ENCODE measurements around the gene UBE2D4. TPM values are rescaled to one million over a fixed set of nuclear protein-coding genes. Genes with fewer than 3 reads are reported as not detected.

UBE2D4 gene
- total RNA-seq, 2 donors from 2014 or later = 8.9 to 12.8 TPM

Other genes with a start within 250 kb of the UBE2D4 start
- gene COA1, start 196.9 kb upstream of the UBE2D4 start, total RNA-seq = 10 to 100 TPM; 24.8 to 45.1 TPM
- gene BLVRA, start 167.8 kb upstream of the UBE2D4 start, total RNA-seq = 10 to 100 TPM in 1 of 2 donors, 1 to 10 TPM in 1; 5.4 to 14.7 TPM
- gene MRPS24, start 56.9 kb upstream of the UBE2D4 start, total RNA-seq = 100 to 1,000 TPM; 102 to 160 TPM
- gene URGCP, start 19.8 kb upstream of the UBE2D4 start, total RNA-seq = 10 to 100 TPM; 45.5 to 65.7 TPM
- not detected for gene SPDYE1, start 71.5 kb downstream of the UBE2D4 start, total RNA-seq
- gene DBNL, start 118.3 kb downstream of the UBE2D4 start, total RNA-seq = 100 to 1,000 TPM in 1 of 2 donors, 10 to 100 TPM in 1; 81.4 to 106 TPM
- under 1 TPM; 0.29 to 0.52 TPM for gene PGAM2, start 139.1 kb downstream of the UBE2D4 start, total RNA-seq
- gene POLM, start 156.1 kb downstream of the UBE2D4 start, total RNA-seq = 10 to 100 TPM; 17.2 to 25.9 TPM
- 10 to 100 TPM; 21.4 to 30.4 TPM for gene AEBP1, start 177.9 kb downstream of the UBE2D4 start, total RNA-seq
- gene POLD2, start 197.1 kb downstream of the UBE2D4 start, total RNA-seq = 100 to 1,000 TPM in 1 of 2 donors, 10 to 100 TPM in 1; 54.8 to 161 TPM
- 1 to 10 TPM in 1 of 2 donors, not detected in 1; 2.2 TPM for gene MYL7, start 214.9 kb downstream of the UBE2D4 start, total RNA-seq